Immature natural killer cell (primary cell): ENCODE measurements around the gene HS2ST1. TPM values are rescaled to one million over a fixed set of nuclear protein-coding genes. Genes with fewer than 3 reads are reported as not detected.
A peak's percentile ranks its signal among the peaks of the same experiment; 100 is the strongest.
"Not testable (repeated sequence)": the region's sequence is repeated elsewhere in the genome, so short reads cannot be mapped to it uniquely, and the experiment has no call there.

ENCODE experiments used
- DNase-seq, 3 donors: peaks; one replicate each; pipeline ENCODE4 v3.0.0; 2022; ENCODE audit warnings: mixed read lengths in 1 of 3
- H3K27ac Mint-ChIP-seq, 6 donors: one replicate each; pipeline ENCODE4 v1.8.0; 2020; ENCODE audit warnings: mixed read lengths in 6 of 6, mild to moderate bottlenecking in 5 of 6, inconsistent platforms in 4 of 6, moderate library complexity in 3 of 6
- H3K27me3 Mint-ChIP-seq, 3 donors: one replicate each; pipeline ENCODE4 v1.8.0; 2020 to 2021; ENCODE audit warnings: low read depth in 3 of 3, mild to moderate bottlenecking in 3 of 3, mixed read lengths in 3 of 3, moderate library complexity in 3 of 3, inconsistent platforms in 1 of 3
- H3K36me3 Mint-ChIP-seq, 3 donors: one replicate each; pipeline ENCODE4 v1.8.0; 2020; ENCODE audit warnings: mixed read lengths in 3 of 3, inconsistent platforms in 2 of 3, mild to moderate bottlenecking in 2 of 3
- H3K4me1 Mint-ChIP-seq, 2 donors: one replicate each; pipeline ENCODE4 v1.8.0; 2020; ENCODE audit warnings: inconsistent platforms in 2 of 2, mild to moderate bottlenecking in 2 of 2, mixed read lengths in 2 of 2, moderate library complexity in 1 of 2
- H3K4me3 Mint-ChIP-seq, 5 donors: one replicate each; pipeline ENCODE4 v1.8.0; 2020; ENCODE audit warnings: mild to moderate bottlenecking in 5 of 5, mixed read lengths in 5 of 5, inconsistent platforms in 3 of 5, moderate library complexity in 3 of 5
- H3K9me3 Mint-ChIP-seq, 6 donors: one replicate each; pipeline ENCODE4 v1.8.0; 2020; ENCODE audit warnings: mild to moderate bottlenecking in 6 of 6, mixed read lengths in 6 of 6, inconsistent platforms in 4 of 6, moderate library complexity in 3 of 6
- polyA plus RNA-seq, 3 donors: library from polyadenylated mRNA; unstranded; fragments of 300-500 nt; fragmentation: Illumina TruSeq; gene quantifications; one replicate each; pipeline ENCODE4 v1.2.3, GENCODE V29; 2021

Gene HS2ST1
- polyA plus RNA-seq, 3 donors from 2014 or later: 6.5 to 8.7 (median 7.5) TPM

DNA sequence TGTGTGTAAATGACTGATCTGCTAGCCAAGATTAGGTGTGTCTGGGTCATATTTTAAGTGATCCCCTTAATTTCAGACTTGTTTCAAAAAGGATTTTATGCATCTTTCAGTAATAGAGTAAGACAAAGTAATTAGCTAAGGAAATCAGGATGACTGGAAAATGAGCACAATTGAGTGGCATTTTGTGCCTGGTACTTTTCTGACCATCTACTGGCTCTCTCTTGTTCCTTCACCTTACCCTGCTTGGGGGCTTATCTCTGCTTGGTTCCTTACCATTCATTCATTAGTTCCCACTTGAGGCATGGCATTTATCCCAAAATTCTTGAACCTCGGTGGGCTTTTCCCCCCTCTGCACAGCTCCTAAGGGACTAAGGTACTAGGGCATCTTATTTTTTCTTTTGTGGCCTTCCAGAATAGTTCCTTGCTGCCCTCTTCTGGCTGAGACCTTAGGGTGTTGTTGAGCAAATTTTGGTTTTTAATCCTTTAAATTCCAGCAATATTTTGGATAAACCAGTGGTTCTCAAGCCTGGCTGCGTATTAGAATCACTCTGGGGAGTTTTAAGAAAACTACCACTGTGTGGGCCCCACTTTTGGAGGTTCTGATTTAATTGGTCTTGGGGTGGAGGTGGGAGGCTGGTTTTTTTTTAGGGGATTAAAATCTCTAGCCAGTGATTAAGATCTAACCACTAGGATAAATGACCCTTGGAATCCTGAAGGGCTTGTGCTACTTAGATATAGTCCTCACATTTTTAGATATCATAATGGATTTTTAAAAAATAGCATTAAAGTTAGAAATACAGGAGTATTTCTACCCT lies 50.8 kb downstream of the HS2ST1 start:
- H3K36me3 Mint-ChIP-seq: no peaks in the 10 kb centered on the region
- H3K27me3 Mint-ChIP-seq: no peaks in the 10 kb centered on the region
- no peaks in the 10 kb centered on the region for H3K9me3 Mint-ChIP-seq
- no peaks in the 10 kb centered on the region for H3K4me1 Mint-ChIP-seq
- H3K27ac Mint-ChIP-seq: peak overlapping the region in 2 of 6 donors; percentile 14 to 40
- peak; percentile 3 to 10 (median 8) for DNase-seq
- H3K4me3 Mint-ChIP-seq: no peak overlapping the region

DNA sequence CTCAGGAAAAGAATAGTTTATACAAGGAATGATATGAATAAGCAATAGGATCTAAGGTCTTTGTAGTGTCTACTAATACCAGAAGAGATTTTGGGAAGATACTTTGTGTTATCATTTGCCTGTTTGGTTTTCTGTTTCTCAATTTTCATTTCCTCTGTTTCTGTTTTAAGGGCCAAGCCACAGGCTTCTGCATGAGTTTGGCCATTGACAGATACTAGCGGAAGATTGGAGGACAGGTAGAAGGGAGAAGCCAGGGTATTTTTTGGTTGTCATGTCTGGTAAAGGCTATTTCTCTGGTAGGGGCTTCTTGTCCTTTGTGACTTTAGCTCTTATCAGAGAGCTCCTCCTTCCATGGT lies 51.4 kb downstream of the HS2ST1 start:
- H3K4me1 Mint-ChIP-seq: no peaks in the 10 kb centered on the region
- H3K27me3 Mint-ChIP-seq: no peaks in the 10 kb centered on the region
- H3K36me3 Mint-ChIP-seq: no peaks in the 10 kb centered on the region
- DNase-seq: no peak
- H3K9me3 Mint-ChIP-seq: no peaks in the 10 kb centered on the region
- no peak overlapping the region for H3K27ac Mint-ChIP-seq
- H3K4me3 Mint-ChIP-seq: no peak overlapping the region

DNA sequence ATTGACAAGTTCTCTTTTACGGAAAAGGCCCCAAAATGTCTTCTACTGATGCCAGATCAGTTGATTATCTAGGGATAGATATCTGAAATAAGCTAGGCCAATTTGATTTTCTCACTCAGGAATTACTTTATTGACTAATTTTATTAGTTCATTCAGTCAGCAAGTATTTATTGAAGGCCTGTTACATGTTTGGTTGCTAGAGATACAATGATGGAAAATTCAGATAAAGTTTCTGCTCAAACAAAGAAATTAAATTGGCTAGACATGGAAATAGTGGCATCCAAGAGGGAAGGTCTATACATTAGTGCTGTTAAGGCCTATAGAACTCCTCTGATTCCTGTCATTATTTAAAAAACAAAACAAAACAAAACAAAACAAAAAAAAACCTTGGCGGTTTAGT lies 56.5 kb downstream of the HS2ST1 start:
- no peaks in the 10 kb centered on the region for H3K27me3 Mint-ChIP-seq
- H3K4me3 Mint-ChIP-seq: no peak overlapping the region
- H3K9me3 Mint-ChIP-seq: no peaks in the 10 kb centered on the region
- H3K27ac Mint-ChIP-seq: no peak overlapping the region
- H3K4me1 Mint-ChIP-seq: peaks cover 0 to 4% of the 10 kb centered on the region in 2 donors
- H3K36me3 Mint-ChIP-seq: no peaks in the 10 kb centered on the region
- DNase-seq: no peak

DNA sequence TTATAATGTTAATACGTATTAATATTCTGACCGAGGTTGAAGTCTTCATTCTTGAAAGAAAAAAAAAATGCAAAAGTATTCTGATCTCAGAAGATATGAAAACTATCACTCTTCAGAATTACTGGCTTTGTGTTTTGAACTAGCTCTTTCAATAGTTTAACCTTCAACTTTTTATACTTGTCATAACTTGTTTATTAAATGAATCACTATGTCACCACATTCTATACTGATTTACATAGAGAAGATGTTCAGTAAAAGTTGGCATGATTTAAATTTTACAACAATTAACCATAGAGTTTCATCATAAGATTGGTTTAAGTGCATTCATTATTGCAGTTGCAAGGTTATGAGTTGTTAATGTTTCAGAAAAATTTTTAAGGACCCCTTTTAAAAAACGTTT lies 57.3 kb downstream of the HS2ST1 start:
- no peak overlapping the region for H3K4me3 Mint-ChIP-seq
- H3K27me3 Mint-ChIP-seq: no peaks in the 10 kb centered on the region
- no peaks in the 10 kb centered on the region for H3K9me3 Mint-ChIP-seq
- peaks cover 0 to 10% of the 10 kb centered on the region in 2 donors for H3K4me1 Mint-ChIP-seq
- no peak for DNase-seq
- H3K27ac Mint-ChIP-seq: no peak overlapping the region
- H3K36me3 Mint-ChIP-seq: no peaks in the 10 kb centered on the region

DNA sequence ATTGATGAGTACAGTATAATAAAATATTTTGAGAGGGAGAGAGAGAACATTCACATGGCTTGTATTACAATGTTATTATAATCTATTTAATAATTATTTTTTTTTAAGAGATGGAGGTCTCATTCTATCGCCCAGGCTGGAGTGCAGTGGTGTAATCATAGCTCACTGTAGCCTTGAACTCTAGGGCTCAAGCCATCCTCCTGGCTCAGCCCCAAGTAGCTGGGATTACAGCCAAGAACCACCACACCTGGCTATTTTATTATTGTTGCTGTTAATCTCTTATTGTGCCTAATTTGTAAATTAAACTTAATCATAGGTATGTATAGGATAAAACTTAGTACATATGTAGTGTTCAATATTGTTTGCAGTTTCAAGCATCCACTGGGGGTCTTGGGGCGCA lies 57.8 kb downstream of the HS2ST1 start:
- Mint-ChIP-seq H3K36me3 (no peaks in the 10 kb centered on the region), H3K27ac (no peak overlapping the region), H3K4me3 (peak overlapping the region in 1 of 5 donors; percentile 2), H3K4me1 (peaks cover 0 to 10% of the 10 kb centered on the region in 2 donors), H3K9me3 (no peaks in the 10 kb centered on the region), H3K27me3 (no peaks in the 10 kb centered on the region)
- no peak for DNase-seq

DNA sequence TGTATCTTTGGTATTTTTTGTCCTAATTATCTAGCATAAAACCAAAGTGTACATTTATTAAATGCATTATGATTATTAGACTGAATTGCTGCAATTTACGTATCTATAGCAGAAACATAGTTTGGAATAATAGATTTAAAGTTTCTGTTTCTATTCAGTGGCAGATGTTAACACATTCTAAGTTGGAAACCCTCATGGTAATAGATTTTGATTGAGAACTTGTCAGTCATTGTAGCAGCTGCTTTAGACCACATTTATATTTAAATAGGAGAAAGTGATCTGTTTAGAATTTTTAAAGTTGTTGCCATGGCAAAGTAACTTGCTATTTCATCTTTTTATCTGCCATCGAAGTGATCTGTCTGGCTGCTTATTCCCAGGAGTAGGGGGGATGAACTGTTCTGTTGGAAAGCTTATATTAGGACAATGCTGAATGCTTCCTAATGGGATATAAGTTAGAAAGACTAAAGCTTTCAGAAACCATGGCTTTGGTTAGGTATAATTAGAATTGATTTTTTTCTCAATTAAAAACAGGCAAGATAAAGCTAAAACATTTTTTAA lies 61.6 kb downstream of the HS2ST1 start:
- Mint-ChIP-seq H3K27me3 (no peaks in the 10 kb centered on the region), H3K4me3 (no peak overlapping the region), H3K4me1 (peaks cover 0 to 10% of the 10 kb centered on the region in 2 donors), H3K9me3 (no peaks in the 10 kb centered on the region), H3K27ac (no peak overlapping the region), H3K36me3 (peaks cover 0 to 13% (median 0%) of the 10 kb centered on the region in 3 donors)
- no peak for DNase-seq

DNA sequence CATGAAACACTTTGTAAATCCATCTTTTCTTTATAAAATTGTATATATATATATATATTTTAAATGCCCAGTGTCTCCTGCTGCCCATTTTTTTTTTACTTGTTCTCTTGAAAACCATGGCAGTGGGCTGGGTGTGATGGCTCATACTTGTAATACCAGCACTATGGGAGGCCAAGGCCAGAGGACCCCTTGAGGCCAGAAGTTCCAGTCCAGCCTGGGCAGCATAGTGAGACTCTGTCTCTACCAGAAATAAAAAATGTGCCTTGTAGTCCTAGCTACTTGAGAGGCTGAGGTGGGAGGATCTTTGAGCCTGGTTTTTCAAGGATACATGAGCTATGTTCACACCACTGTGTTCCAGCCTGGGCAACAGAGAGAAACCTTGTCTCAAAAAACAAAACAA lies 62.2 kb downstream of the HS2ST1 start:
- Mint-ChIP-seq H3K36me3 (peaks cover 0 to 13% (median 0%) of the 10 kb centered on the region in 3 donors), H3K27me3 (no peaks in the 10 kb centered on the region), H3K27ac (no peak overlapping the region), H3K4me1 (peaks cover 0 to 10% of the 10 kb centered on the region in 2 donors), H3K4me3 (no peak overlapping the region), H3K9me3 (no peaks in the 10 kb centered on the region)
- no peak for DNase-seq

DNA sequence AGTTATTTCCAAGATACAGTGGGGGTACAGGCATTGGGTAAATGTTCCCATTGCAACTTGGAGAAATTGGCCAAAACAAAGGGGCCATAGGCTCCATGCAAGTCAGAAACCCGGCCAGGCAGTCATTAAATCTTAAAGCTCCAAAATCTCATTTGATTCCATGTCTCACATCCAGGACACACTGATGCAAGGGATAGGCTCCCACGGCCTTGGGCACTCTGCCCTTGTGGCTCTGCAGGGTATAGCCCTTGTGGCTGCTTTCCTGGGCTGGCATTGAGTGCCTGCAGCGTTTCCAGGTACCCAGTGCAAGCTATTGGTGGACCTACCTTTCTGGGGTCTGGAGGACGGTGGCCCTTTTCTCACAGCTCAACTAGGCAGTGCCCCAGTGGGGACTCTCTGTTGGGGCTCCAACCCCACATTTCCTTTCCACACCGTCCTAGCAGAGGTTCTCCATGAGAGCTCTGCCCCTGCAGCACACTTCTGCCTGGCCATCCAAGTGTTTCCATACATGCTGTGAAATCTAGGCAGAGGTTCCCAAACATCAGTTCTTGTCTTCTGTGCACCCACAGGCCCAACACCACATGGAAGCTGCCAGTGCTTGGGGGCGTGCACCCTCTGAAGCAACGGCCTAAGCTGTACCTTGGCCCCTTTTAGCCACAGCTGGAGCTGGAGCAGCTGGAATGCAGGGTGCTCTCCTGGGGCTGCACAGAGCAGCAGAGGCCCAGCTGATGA lies 67.2 kb downstream of the HS2ST1 start:
- peaks cover 0 to 13% (median 6%) of the 10 kb centered on the region in 3 donors for H3K36me3 Mint-ChIP-seq
- no peak overlapping the region for H3K27ac Mint-ChIP-seq
- no peaks in the 10 kb centered on the region for H3K4me1 Mint-ChIP-seq
- H3K4me3 Mint-ChIP-seq: no peak overlapping the region
- no peak for DNase-seq
- H3K27me3 Mint-ChIP-seq: no peaks in the 10 kb centered on the region
- H3K9me3 Mint-ChIP-seq: no peaks in the 10 kb centered on the region

DNA sequence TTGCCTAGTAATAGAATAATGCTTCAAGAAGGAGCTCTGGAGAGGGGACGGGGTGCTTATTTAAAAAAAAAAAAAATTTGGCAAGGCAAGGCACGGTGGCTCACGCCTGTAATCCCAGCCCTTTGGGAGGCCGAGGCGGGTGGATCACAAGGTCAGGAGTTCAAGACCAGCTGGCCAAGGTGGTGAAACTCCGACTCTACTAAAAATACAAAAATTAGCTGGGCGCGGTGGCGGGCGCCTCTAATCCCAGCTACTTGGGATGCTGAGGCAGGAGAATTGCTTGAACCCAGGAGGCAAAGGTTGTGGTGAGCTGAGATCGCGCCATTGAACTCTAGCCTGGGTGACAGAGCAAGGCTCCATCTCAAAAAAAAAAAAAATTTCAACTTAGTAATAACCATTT lies 69.2 kb downstream of the HS2ST1 start:
- not testable (repeated sequence) for H3K4me1 Mint-ChIP-seq, H3K9me3 Mint-ChIP-seq, H3K27me3 Mint-ChIP-seq, H3K4me3 Mint-ChIP-seq, DNase-seq
- Mint-ChIP-seq H3K27ac (peak overlapping the region in 1 of 6 donors; percentile 50), H3K36me3 (peaks cover 0 to 13% (median 6%) of the 10 kb centered on the region in 3 donors)

DNA sequence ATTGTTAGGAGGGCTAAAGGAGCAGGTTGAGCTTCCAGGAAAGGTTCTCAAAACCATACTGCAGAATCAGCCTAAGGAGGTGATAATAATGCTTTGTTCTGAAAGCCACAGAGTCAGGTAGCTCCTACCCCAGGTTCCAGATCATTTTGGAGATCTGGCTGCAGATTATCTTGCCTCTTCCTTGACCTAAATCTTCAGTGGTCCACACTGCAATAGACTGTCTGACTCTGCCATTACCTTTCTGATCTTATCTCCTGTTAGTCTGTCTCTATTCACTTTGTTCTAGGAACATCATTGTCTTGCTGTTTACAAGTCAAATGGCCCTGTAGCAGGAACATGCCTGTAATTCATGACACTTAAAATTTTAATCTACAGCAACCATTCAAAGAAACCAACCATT lies 73.0 kb downstream of the HS2ST1 start:
- Mint-ChIP-seq H3K27ac (no peak overlapping the region), H3K9me3 (no peaks in the 10 kb centered on the region), H3K36me3 (peaks cover 0 to 9% (median 5%) of the 10 kb centered on the region in 3 donors), H3K4me1 (peaks cover 0 to 5% of the 10 kb centered on the region in 2 donors), H3K4me3 (no peak overlapping the region), H3K27me3 (peaks cover 0 to 2% (median 0%) of the 10 kb centered on the region in 3 donors)
- no peak for DNase-seq

DNA sequence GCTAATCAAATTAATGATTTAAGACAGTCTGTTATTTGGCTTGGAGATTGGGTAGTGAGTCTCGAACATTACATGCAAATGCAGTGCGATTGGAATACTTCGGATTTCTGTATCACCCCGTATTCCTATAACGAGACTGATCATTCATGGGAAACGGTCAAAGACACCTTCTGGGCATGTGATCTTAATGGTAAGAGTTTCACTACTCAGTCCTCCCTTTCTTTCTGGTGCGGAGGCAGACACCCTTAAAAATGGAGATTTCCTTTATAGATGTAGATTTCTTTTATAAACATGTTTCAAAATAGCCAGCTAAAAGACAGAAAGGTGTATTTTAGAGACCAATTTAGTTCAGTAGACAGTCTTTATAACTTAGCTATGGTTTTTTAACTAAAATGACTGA lies 74.4 kb downstream of the HS2ST1 start:
- Mint-ChIP-seq H3K4me3 (no peak overlapping the region), H3K27ac (no peak overlapping the region), H3K9me3 (no peaks in the 10 kb centered on the region), H3K36me3 (peaks cover 0 to 5% (median 3%) of the 10 kb centered on the region in 3 donors), H3K27me3 (peaks cover 0 to 2% (median 0%) of the 10 kb centered on the region in 3 donors), H3K4me1 (peaks cover 0 to 5% of the 10 kb centered on the region in 2 donors)
- no peak for DNase-seq

DNA sequence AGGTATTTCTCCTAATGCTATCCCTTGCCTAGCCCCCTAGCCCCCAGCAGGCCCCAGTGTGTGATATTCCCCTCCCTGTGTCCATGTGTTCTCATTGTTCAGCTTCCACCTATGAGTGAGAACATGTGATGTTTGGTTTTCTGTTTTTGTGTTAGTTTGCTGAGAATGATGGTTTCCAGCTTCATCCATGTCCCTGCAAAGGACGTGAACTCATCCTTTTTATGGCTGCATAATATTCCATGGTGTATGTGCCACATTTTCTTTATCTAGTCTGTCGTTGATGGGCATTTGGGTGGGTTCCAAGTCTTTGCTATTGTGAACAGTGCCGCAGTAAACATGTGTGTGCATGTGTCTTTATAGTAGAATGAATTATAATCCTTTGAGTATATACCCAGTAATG lies 75.3 kb downstream of the HS2ST1 start:
- not testable (repeated sequence) for H3K9me3 Mint-ChIP-seq, H3K4me1 Mint-ChIP-seq, H3K4me3 Mint-ChIP-seq, H3K27ac Mint-ChIP-seq, H3K27me3 Mint-ChIP-seq, DNase-seq, H3K36me3 Mint-ChIP-seq

DNA sequence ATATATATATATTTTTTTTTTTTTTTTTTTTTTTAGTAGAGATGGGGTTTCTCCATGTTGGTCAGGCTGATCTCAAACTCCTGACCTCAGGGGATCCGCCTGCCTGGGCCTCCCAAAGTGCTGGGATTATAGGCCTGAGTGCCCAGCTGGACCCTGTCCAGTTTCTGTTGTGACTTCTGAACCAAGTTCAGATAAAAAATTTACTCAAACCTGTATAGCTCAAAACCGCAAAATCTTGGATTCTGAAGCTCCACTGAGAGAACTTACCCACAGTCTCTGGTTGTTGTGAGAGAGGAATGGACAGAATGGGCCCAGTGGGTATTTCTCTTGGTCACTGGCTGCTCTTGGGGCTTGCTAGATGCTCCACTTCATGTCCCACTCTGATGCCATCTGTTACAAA lies 76.4 kb downstream of the HS2ST1 start:
- Mint-ChIP-seq H3K4me1 (peaks cover 5 to 14% of the 10 kb centered on the region in 2 donors), H3K4me3 (no peak overlapping the region), H3K27me3 (peaks cover 0 to 2% (median 0%) of the 10 kb centered on the region in 3 donors), H3K27ac (no peak overlapping the region), H3K36me3 (peaks cover 0 to 5% (median 3%) of the 10 kb centered on the region in 3 donors), H3K9me3 (no peaks in the 10 kb centered on the region)
- no peak for DNase-seq

DNA sequence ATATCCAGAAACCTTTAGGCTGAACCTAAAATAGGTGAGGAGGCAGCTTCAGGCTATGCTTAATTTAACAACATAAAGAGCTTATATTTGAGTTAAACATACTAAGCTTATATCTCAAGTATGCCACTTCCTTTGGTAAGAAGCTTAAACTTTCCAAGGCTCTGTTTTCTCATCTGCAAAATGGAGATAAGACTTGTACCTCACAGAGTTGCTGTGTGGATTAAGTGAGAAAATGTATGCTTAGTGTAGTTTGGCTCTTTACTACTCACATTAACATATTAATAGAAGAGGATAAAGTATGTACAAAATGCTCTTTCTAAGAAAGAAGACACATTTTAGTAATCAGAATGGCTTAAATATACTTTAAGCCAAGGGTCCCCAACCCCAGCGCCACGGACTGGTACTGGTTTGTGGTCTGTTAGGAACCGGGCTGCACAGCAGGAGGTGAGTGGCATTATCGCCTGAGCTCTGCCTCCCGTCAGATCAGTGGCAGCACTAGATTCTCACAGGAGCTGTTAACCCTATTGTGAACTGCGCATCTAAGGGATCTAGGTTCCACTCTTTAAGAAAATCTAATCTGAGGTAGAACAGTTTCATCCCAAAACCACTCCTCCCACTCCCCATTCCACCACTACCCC lies 77.2 kb downstream of the HS2ST1 start:
- Mint-ChIP-seq H3K27me3 (peaks cover 0 to 2% (median 0%) of the 10 kb centered on the region in 3 donors), H3K4me3 (no peak overlapping the region), H3K27ac (no peak overlapping the region), H3K4me1 (peaks cover 5 to 14% of the 10 kb centered on the region in 2 donors), H3K9me3 (no peaks in the 10 kb centered on the region), H3K36me3 (peaks cover 0 to 5% (median 3%) of the 10 kb centered on the region in 3 donors)
- no peak for DNase-seq
